Activated naive CD8-positive, alpha-beta T cell treated with anti-CD3 and anti-CD28 coated beads, Interleukin-2, amount 50 U/mL, for 24 hours (primary cell): ENCODE data around the gene NFIB.

Experiments
- ATAC-seq: fragments of 150-1000 bp; cut with Tn5 transposase; one replicate; pipeline ENCODE4 v1.10.0; 2021
- DNase-seq: peaks from one replicate; pipeline ENCODE4 v3.0.0; 2021
- H3K27ac Mint-ChIP-seq: one replicate; pipeline ENCODE4 v1.8.0; 2021; ENCODE audit warnings: mild to moderate bottlenecking, mixed read lengths
- H3K27me3 Mint-ChIP-seq: one replicate; pipeline ENCODE4 v1.8.0; 2021; ENCODE audit warnings: mixed read lengths
- H3K36me3 Mint-ChIP-seq: one replicate; pipeline ENCODE4 v1.8.0; 2021; ENCODE audit warnings: low read depth, mixed read lengths
- H3K4me1 Mint-ChIP-seq: one replicate; pipeline ENCODE4 v1.8.0; 2021; ENCODE audit warnings: mixed read lengths
- H3K4me3 Mint-ChIP-seq: one replicate; pipeline ENCODE4 v1.8.0; 2021; ENCODE audit warnings: mild to moderate bottlenecking, moderate library complexity, mixed read lengths
- H3K9me3 Mint-ChIP-seq: one replicate; pipeline ENCODE4 v1.8.0; 2021; ENCODE audit warnings: mixed read lengths

The NFIB gene

GRCh38 chr9:14318361-14318760 lies 4.4 kb upstream of the NFIB start:
- Mint-ChIP-seq H3K36me3 (peaks cover 7% of the 10 kb centered on the region), H3K9me3 (peaks cover 5% of the 10 kb centered on the region), H3K4me3 (no peak overlapping the region), H3K4me1 (peaks cover 43% of the 10 kb centered on the region), H3K27me3 (peaks cover 67% of the 10 kb centered on the region), H3K27ac (no peak overlapping the region)
- DNase-seq (no peak), ATAC-seq (no peak)

DNA sequence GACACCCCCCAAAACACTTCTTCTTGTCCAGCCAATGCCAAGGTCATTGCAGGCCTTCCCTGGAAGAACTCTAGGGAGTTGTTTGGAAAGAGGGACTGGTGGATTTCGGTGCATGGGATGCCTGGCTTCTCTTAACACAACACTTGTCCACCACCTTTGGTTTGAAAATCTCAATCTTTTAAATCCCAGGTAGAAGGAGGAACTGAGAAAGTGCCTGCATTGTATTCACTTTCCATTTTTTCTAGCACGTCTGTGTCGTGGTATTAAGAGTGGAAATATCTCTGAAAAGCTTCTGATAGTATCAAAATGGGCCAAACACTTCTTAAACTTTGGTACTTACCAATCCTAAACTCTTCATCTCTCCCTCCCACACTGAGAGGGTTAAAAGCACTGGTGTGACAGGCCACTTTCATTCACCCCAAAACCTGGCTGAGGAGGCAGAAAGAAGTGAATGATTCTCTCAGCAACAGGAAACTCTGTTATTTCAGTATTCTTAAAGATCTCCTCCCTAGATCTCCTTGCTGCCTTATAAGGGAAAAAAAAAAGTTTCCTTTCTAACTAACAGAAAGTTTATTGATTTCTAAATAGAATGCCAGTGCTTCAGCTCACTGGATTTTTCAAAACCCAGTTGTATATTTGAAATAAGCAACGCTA lies 3.9 kb upstream of the NFIB start:
- H3K36me3 Mint-ChIP-seq: peaks cover 6% of the 10 kb centered on the region
- no peak overlapping the region for H3K27ac Mint-ChIP-seq
- H3K4me1 Mint-ChIP-seq: peaks cover 40% of the 10 kb centered on the region
- no peak overlapping the region for H3K4me3 Mint-ChIP-seq
- DNase-seq (no peak), ATAC-seq (no peak)
- no peaks in the 10 kb centered on the region for H3K9me3 Mint-ChIP-seq
- H3K27me3 Mint-ChIP-seq: peaks cover 65% of the 10 kb centered on the region

DNA sequence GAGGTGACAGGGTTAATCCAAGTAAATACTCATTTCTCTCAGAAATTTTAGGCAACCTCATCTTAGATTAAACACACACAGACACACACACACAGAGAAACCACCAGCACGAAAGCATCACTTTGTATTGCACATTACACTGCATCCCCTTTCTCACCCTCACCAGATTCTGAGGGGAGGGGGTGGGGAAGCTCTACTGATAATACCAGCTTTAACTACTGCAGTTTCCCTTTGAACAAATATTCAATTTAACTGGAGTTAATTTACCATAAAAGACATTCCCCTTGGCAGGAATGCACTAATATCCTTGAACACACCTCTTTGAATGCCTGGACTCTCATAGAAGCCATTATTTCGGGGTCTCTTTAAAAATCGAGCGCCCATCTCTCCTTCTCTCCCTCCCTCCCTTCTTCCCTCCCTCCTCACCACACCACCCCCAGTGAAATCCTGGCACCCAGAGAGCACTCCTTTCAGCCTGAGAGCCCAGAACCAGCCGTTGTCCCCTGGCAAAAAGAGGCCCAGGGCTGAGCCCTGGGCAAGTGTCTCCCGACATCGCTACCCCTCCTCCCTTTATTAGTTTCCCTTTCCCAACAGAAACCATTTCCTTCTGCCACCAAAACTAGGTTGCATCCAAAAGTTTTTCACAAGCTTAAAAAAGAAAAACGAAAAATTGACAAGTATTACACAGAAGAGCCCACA lies 2.8 kb upstream of the NFIB start:
- H3K4me1 Mint-ChIP-seq: peaks cover 36% of the 10 kb centered on the region
- H3K4me3 Mint-ChIP-seq: no peak overlapping the region
- H3K27me3 Mint-ChIP-seq: peaks cover 69% of the 10 kb centered on the region
- ATAC-seq (no peak), DNase-seq (no peak)
- H3K36me3 Mint-ChIP-seq: peaks cover 8% of the 10 kb centered on the region
- H3K9me3 Mint-ChIP-seq: no peaks in the 10 kb centered on the region
- no peak overlapping the region for H3K27ac Mint-ChIP-seq

DNA sequence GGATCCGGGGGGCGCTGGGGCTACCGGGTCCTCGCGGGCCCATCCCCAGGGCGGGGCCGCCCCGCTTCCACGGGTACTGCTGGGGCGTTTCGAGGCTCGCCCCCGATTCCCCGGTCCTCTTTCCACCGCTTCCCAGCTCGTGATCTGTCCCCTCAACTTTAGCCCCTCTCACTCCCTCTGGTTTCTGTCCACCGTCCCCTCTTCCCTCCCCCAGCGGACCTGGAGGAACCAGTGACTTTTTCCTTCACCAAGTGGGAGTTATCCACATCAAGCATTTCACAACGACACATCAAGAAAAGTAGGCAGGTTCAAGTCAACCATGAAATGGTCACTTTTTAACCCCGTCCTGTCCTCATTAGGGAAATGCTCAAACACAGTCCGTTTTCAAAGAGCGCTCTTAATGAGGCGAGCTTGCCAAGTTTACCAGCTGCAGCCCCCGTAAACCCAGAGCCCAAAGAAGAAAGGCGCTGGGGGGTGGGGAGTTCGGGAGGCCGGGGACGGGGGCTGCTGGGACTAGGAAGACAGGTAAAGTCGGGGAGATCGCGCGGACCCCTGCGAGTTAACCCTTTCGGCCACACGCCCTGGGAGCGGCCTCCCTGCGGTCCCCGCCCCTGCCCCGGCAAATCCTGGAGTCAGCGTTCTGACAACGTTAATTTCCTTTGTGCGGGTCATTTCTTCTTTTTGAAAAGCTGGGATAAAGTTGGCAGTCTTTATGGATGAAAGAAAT lies 2.1 kb upstream of the NFIB start:
- no peak for DNase-seq
- ATAC-seq: no peak
- Mint-ChIP-seq H3K9me3 (no peaks in the 10 kb centered on the region), H3K27me3 (peaks cover 62% of the 10 kb centered on the region), H3K4me1 (peaks cover 30% of the 10 kb centered on the region), H3K4me3 (peak overlapping the region; percentile 74), H3K27ac (no peak overlapping the region), H3K36me3 (peaks cover 8% of the 10 kb centered on the region)

DNA sequence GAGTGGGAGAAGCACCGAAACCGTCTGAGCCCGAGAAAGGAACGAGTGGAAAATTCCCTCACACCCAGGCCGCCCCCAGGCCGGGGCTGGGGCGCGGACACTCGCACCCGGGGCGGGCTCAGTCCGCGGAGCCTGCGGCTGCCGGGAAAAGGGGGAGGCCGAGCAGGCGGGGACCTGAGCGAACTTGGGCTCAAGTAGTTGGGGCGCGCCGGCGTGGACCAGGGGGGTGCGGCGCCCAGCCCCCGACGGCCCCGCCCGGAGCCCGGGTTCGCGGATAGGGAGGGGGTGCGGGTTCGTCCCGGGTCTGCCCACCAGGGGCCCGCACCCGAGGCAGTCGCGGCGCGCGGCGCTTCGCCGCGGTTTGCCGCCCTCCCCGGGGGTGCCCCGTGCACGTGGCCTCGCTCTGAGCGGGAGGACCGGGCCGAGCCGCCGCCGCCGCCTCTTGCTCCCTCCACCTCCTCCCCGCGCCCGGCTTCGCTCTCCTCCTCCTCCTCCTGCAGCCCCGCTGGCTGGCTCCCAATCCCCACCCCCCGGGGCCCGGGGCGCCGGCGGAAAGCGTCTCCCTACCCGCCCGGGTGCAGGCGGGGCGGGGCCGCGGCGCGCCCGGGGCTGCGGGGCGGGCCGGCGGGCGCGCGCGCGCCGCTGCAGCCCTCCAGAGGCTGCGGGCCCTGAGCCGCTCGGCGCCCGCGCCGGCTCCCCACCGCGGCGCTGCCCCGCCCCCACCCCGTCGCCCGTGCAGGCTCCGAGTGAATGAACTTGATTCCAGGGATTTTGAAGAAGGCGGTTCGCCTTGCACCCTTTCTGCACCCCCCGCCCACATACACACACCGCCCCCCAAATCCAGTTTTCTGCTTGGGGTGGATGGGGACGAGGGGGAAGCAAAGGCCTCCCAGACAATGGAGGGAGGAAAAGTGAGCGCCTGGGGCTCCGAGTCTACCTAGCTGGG lies 1.3 kb upstream of the NFIB start:
- Mint-ChIP-seq H3K27me3 (peaks cover 56% of the 10 kb centered on the region), H3K9me3 (no peaks in the 10 kb centered on the region), H3K4me1 (peaks cover 21% of the 10 kb centered on the region), H3K36me3 (peaks cover 8% of the 10 kb centered on the region), H3K27ac (no peak overlapping the region), H3K4me3 (peak overlapping the region; percentile 75)
- DNase-seq (peak; percentile 18), ATAC-seq (peak; percentile 40)

DNA sequence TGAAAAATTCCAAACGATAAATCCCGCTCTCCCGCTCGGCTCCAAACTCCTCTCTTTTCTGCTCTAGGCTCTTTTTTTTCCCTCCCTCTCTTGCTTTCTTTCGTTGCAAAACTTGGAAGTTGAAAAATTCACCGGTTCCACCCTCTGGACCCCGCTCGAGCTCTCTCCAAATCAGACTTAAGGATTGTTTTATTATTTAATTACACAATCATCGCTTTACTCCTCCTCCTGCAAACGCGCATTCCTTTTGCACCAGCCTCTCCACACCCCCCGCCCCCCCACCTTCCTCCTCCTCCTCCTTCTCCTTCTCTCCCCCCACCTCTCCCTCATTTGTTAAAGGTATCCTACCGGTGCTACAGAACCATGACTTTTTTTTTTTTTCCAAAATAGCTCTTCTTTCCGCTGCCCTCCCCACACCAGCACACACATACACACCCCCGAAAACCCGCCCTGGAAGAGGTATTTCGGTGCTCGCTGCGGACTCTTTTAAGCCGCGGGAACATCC lies 535 bp upstream of the NFIB start:
- no peak overlapping the region for H3K27ac Mint-ChIP-seq
- ATAC-seq (no peak), DNase-seq (peak; percentile 7)
- H3K4me3 Mint-ChIP-seq: peak overlapping the region; percentile 75
- peaks cover 56% of the 10 kb centered on the region for H3K27me3 Mint-ChIP-seq
- H3K9me3 Mint-ChIP-seq: no peaks in the 10 kb centered on the region
- peaks cover 8% of the 10 kb centered on the region for H3K36me3 Mint-ChIP-seq
- H3K4me1 Mint-ChIP-seq: peaks cover 20% of the 10 kb centered on the region

DNA sequence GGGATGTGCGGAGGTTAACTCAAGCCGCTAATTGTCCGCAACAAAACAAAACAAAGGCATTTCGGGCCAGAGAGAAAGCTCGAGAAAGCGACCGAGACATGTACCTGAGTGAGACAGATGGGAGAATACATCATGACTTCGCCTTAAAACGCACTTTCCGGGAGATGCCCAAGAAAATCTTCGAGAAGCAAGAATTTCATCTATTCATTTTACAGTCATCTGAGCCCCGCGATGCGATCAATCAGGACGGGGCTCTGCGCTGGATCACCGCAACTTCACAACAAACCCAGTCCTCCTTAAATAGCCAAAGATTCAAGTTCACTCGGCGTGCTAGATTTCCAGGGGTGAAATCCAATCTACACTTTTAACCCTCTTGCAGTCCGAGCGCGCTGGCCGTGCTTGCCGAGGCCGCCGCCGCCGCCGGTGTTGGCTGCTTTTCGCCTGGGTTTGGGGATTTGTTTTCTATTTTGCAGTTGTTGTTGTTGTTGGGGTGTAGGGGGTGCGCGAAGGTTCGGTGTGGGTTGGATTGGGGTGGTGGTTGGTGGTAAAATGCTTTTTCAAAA lies 482 bp downstream of the NFIB start:
- H3K4me1 Mint-ChIP-seq: peaks cover 23% of the 10 kb centered on the region
- peaks cover 8% of the 10 kb centered on the region for H3K36me3 Mint-ChIP-seq
- no peak for DNase-seq
- peak overlapping the region; percentile 61 for H3K4me3 Mint-ChIP-seq
- H3K9me3 Mint-ChIP-seq: no peaks in the 10 kb centered on the region
- ATAC-seq: no peak
- peaks cover 55% of the 10 kb centered on the region for H3K27me3 Mint-ChIP-seq
- H3K27ac Mint-ChIP-seq: no peak overlapping the region

- Mint-ChIP-seq H3K36me3 (peaks cover 8% of the 10 kb centered on the region), H3K27ac (peak overlapping the region; percentile 12), H3K4me3 (peak overlapping the region; percentile 61), H3K9me3 (no peaks in the 10 kb centered on the region), H3K27me3 (peaks cover 55% of the 10 kb centered on the region), H3K4me1 (peaks cover 23% of the 10 kb centered on the region)
- DNase-seq (no peak), ATAC-seq (no peak)
These were observed 1.1 kb downstream of the NFIB start for GRCh38 chr9:14312719-14313377.

- H3K27me3 Mint-ChIP-seq: peaks cover 54% of the 10 kb centered on the region
- ATAC-seq: no peak
- DNase-seq: no peak
- peak overlapping the region; percentile 21 for H3K4me3 Mint-ChIP-seq
- H3K27ac Mint-ChIP-seq: peak overlapping the region; percentile 12
- peaks cover 8% of the 10 kb centered on the region for H3K36me3 Mint-ChIP-seq
- H3K9me3 Mint-ChIP-seq: no peaks in the 10 kb centered on the region
- H3K4me1 Mint-ChIP-seq: peaks cover 23% of the 10 kb centered on the region
These were observed 1.8 kb downstream of the NFIB start for GRCh38 chr9:14311956-14312685.

GRCh38 chr9:14311171-14311949 lies 2.6 kb downstream of the NFIB start:
- Mint-ChIP-seq H3K4me1 (peaks cover 20% of the 10 kb centered on the region), H3K27ac (no peak overlapping the region), H3K4me3 (no peak overlapping the region), H3K9me3 (no peaks in the 10 kb centered on the region), H3K27me3 (peaks cover 52% of the 10 kb centered on the region), H3K36me3 (peaks cover 6% of the 10 kb centered on the region)
- no peak for ATAC-seq
- DNase-seq: no peak

GRCh38 chr9:14310311-14310710 lies 3.6 kb downstream of the NFIB start:
- no peaks in the 10 kb centered on the region for H3K9me3 Mint-ChIP-seq
- H3K27ac Mint-ChIP-seq: no peak overlapping the region
- no peak overlapping the region for H3K4me3 Mint-ChIP-seq
- DNase-seq: no peak
- H3K36me3 Mint-ChIP-seq: peaks cover 6% of the 10 kb centered on the region
- H3K27me3 Mint-ChIP-seq: peaks cover 48% of the 10 kb centered on the region
- ATAC-seq: no peak
- peaks cover 16% of the 10 kb centered on the region for H3K4me1 Mint-ChIP-seq

DNA sequence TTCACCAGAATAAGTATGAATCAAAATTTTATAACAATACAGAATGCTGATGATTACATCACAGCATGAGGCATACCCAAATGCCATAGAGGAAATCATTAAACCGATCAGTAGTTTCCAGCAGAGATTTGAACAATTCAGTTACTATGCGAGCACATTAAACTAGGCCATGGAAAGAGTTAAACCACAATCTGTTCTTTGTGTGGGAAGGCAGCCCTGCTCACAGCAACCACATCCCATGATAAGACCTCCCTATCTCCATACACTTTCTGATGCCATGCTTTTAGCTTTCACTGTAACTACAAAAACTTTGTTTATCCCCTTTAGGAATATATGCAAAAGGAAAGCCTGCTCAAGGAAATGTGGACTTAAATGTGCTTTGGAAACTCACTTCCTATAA lies 4.5 kb downstream of the NFIB start:
- ATAC-seq (peak; percentile 59), DNase-seq (no peak)
- Mint-ChIP-seq H3K27ac (no peak overlapping the region), H3K36me3 (peaks cover 6% of the 10 kb centered on the region), H3K4me3 (no peak overlapping the region), H3K27me3 (peaks cover 49% of the 10 kb centered on the region), H3K4me1 (peaks cover 13% of the 10 kb centered on the region), H3K9me3 (no peaks in the 10 kb centered on the region)
